Vagina (tissue), 2 donors: ENCODE data around the gene RTP5. TPM values are rescaled to one million over a fixed set of nuclear protein-coding genes. Genes with fewer than 3 reads are reported as not detected.
A peak's percentile ranks its signal among the peaks of the same experiment; 100 is the strongest.

Source experiments
- DNase-seq, 2 donors: peaks; one replicate each; pipeline ENCODE4 v3.0.0-alpha.2; 2017; ENCODE audit errors: extremely low spot score in 2 of 2
- H3K27ac ChIP-seq: fragments of 200-600 bp; sonication (generic); one replicate; pipeline ENCODE4 v1.5.1; 2019
- H3K27me3 ChIP-seq: fragments of 200-600 bp; sonication (generic); one replicate; pipeline ENCODE4 v1.5.1; 2019
- H3K36me3 ChIP-seq, 2 donors: fragments of 200-600 bp; sonication (generic); one replicate each; pipeline ENCODE4 v1.5.1; 2017 to 2019
- H3K4me1 ChIP-seq: fragments of 200-600 bp; sonication (generic); one replicate; pipeline ENCODE4 v1.5.1; 2019
- H3K4me3 ChIP-seq, 2 donors: fragments of 200-600 bp; sonication (generic); 1 replicate in 1 of 2; 2 replicates in 1 of 2; pipeline ENCODE4 v1.5.1; 2016 to 2019
- H3K9me3 ChIP-seq: fragments of 200-600 bp; sonication (generic); one replicate; pipeline ENCODE4 v1.5.1; 2019
- POLR2A ChIP-seq, 2 donors: fragments of 450-650 bp; IDR thresholded peaks; one replicate each; pipeline ENCODE4 v1.6.1; 2017; ENCODE audit warnings: antibody characterized with exemption in 2 of 2, mild to moderate bottlenecking in 2 of 2, moderate library complexity in 2 of 2
- POLR2AphosphoS5 ChIP-seq, 2 donors: sonication (generic); formaldehyde crosslinking; IDR thresholded peaks; one replicate each; pipeline ENCODE4 v1.9.0; 2017; ENCODE audit warnings: antibody characterized with exemption in 2 of 2, mild to moderate bottlenecking in 2 of 2, low read depth in 1 of 2; ENCODE audit not compliant: insufficient read depth in 1 of 2
- intact Hi-C: fragments of 100-400 bp; cut with DNase I; formaldehyde crosslinking; loops from one replicate; pipeline ENCODE4 v1.15.1; 2023
- total RNA-seq: library from RNA; depleted of rRNA; stranded (reverse); fragments of >200 nt; gene quantifications from one replicate; pipeline ENCODE4 v1.2.3, GENCODE V29; 2016
- TF ChIP-seq, protein P1 (sequence below), 3 experiments: fragments of 450-650 bp in 2 of 3; fragments of 200-600 bp in 1 of 3; sonication (generic) in 1 of 3; IDR thresholded peaks; one replicate each; pipeline ENCODE4 v1.5.1; 2017 to 2019; ENCODE audit warnings: antibody characterized with exemption in 3 of 3, mild to moderate bottlenecking in 2 of 3, moderate library complexity in 2 of 3

The RTP5 gene
- total RNA-seq, 1 donor from 2014 or later: not detected

GRCh38 chr2:241859436-241860183, 9.9 kb upstream of the RTP5 start:
- intact Hi-C loops: no loop called here
- no peaks in the 10 kb centered on the region for H3K9me3 ChIP-seq
- H3K36me3 ChIP-seq: no peaks in the 10 kb centered on the region
- DNase-seq: no peak
- no peaks in the 10 kb centered on the region for H3K27me3 ChIP-seq
- peak overlapping the region; percentile 90 for H3K27ac ChIP-seq
- peak overlapping the region; percentile 27 to 34 for H3K4me3 ChIP-seq
- TF ChIP-seq POLR2A (IDR thresholded peaks at IDR 0.05) (peak in 1 of 2 donors; percentile 4), POLR2AphosphoS5 (IDR thresholded peaks at IDR 0.05; ENCODE audit: insufficient read depth in 1 of 2, low read depth in 1 of 2) (peak; percentile 22 to 74)
- TF ChIP-seq, protein P1, sequence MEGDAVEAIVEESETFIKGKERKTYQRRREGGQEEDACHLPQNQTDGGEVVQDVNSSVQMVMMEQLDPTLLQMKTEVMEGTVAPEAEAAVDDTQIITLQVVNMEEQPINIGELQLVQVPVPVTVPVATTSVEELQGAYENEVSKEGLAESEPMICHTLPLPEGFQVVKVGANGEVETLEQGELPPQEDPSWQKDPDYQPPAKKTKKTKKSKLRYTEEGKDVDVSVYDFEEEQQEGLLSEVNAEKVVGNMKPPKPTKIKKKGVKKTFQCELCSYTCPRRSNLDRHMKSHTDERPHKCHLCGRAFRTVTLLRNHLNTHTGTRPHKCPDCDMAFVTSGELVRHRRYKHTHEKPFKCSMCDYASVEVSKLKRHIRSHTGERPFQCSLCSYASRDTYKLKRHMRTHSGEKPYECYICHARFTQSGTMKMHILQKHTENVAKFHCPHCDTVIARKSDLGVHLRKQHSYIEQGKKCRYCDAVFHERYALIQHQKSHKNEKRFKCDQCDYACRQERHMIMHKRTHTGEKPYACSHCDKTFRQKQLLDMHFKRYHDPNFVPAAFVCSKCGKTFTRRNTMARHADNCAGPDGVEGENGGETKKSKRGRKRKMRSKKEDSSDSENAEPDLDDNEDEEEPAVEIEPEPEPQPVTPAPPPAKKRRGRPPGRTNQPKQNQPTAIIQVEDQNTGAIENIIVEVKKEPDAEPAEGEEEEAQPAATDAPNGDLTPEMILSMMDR (IDR thresholded peaks at IDR 0.05): peak in 1 of 3 experiments; percentile 23
- H3K4me1 ChIP-seq: peaks cover 31% of the 10 kb centered on the region

DNA sequence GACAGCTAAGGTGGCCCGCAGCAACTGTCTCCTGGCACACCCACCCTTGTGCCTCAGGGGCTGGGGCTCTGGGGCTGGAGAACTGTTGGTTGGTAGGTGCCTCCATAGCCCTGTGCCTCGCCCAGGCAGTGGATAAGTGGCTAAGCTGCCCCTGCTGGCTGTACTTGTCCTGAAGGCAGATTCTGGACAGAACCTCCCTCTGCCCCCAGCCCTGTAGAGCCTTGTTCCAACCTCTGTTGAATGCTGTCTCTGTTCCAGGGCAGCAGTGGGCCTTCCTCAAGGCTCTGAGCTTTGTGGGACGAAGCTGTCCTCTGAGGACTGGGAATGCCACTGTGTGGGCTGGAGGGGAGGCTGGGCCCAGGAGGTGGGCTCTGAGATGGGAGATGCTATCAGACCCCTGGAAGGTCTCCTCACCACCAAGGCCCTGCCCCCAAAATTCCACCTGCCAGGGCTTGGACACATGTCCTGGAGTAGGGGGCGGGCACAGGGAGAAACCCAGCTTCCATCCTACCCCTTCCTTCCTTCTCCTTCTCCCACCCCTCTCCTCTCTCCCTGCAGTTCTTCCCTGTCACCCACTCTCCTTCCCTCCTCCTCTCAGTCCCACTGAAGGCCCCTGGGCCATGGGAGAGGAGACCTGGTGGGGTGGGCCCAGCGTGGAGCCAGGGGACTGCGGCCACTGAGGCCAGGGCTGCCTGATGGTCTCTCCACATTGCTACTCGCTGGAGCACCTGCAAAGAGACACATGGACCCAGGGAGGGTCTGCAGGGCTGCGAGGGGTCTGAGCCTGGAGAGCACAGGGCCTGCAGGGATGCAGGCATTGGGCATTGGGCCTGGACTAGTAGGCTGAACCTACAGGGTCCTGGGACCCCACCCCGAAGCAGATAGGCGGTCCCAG, 9.1 kb upstream of the RTP5 start:
- TF ChIP-seq, protein P1 (IDR thresholded peaks at IDR 0.05): no peak
- TF ChIP-seq POLR2A (IDR thresholded peaks at IDR 0.05) (no peak), POLR2AphosphoS5 (IDR thresholded peaks at IDR 0.05; ENCODE audit: insufficient read depth in 1 of 2, low read depth in 1 of 2) (no peak)
- Histone ChIP-seq H3K4me1 (peaks cover 31% of the 10 kb centered on the region), H3K27ac (peak overlapping the region; percentile 90), H3K4me3 (peak overlapping the region; percentile 27 to 34), H3K9me3 (no peaks in the 10 kb centered on the region), H3K27me3 (no peaks in the 10 kb centered on the region), H3K36me3 (no peaks in the 10 kb centered on the region)
- no peak for DNase-seq
- intact Hi-C loops: no loop called here

DNA sequence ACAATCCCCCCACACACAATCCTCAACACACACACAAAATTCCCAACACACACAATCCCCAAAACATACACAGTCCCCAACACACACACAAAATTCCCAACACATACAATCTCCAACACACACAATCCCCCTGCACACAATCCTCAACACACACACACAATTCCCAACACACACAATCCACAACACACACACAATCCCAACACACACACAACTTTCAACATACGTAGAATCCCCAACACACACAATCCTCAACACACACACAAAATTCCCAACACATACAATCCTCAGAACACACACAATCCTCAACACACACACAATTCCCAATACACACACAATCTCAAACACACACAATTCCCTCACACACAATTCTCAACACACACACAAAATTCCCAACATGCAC, 8.3 kb upstream of the RTP5 start:
- no peak overlapping the region for H3K27ac ChIP-seq

GRCh38 chr2:241862093-241862492, 7.4 kb upstream of the RTP5 start:
- TF ChIP-seq POLR2A (IDR thresholded peaks at IDR 0.05): no peak
- H3K27ac ChIP-seq: no peak overlapping the region
- H3K4me1 ChIP-seq: peaks cover 31% of the 10 kb centered on the region
- no peak for DNase-seq
- H3K27me3 ChIP-seq: no peaks in the 10 kb centered on the region
- no peak overlapping the region for H3K4me3 ChIP-seq
- H3K9me3 ChIP-seq: no peaks in the 10 kb centered on the region
- intact Hi-C loops: no loop called here
- no peaks in the 10 kb centered on the region for H3K36me3 ChIP-seq

More for the DNA sequence above, 8.3 kb upstream of the RTP5 start:
- Histone ChIP-seq H3K36me3 (no peaks in the 10 kb centered on the region), H3K4me1 (peaks cover 31% of the 10 kb centered on the region), H3K4me3 (no peak overlapping the region), H3K27me3 (no peaks in the 10 kb centered on the region), H3K9me3 (no peaks in the 10 kb centered on the region)
- TF ChIP-seq POLR2AphosphoS5 (IDR thresholded peaks at IDR 0.05; ENCODE audit: insufficient read depth in 1 of 2, low read depth in 1 of 2) (no peak), POLR2A (IDR thresholded peaks at IDR 0.05) (no peak)
- TF ChIP-seq, protein P1 (IDR thresholded peaks at IDR 0.05): no peak
- intact Hi-C loops: no loop called here
- no peak for DNase-seq

DNA sequence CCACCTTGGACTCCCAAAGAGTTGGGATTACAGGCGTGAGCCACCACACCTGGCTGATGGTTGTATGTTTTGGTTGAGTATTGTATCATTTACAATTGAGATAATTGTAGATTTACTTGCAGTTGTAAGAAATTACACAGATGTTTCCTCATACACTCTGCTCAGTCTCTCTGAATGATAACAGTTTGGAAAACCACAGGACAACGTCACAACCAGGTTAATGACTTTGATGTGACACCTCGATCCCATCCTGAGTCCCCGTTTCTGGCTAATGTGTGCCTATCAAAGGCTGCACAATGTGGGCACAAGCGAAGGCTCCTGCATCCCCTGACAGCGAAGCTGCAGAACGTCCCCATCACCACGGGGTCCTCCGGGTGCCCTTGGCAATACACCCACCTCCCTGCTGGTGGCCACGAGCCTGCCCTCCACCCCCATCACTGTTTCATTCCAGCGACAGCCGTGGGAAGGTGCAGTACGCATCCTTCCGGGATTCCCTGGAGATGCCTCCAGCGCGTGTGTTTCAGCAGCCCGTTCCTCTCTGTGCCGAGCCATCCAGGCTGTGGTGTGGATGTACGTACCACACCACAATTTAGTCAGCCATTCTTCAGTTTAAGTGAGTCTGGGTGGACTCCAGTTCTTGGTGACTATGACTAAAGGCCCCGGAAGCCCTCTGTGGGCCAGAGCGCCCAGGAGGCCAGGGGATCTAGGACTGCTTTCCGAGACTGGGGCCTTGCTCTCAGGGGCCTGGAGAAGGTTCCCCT, 6.6 kb upstream of the RTP5 start:
- Histone ChIP-seq H3K9me3 (no peaks in the 10 kb centered on the region), H3K36me3 (no peaks in the 10 kb centered on the region), H3K4me3 (peak overlapping the region in 1 of 2 donors; percentile 1), H3K27me3 (no peaks in the 10 kb centered on the region), H3K27ac (no peak overlapping the region), H3K4me1 (peaks cover 31% of the 10 kb centered on the region)
- no peak for DNase-seq
- no peak for TF ChIP-seq POLR2AphosphoS5 (IDR thresholded peaks at IDR 0.05; ENCODE audit: insufficient read depth in 1 of 2, low read depth in 1 of 2)
- no peak for TF ChIP-seq POLR2A (IDR thresholded peaks at IDR 0.05)
- TF ChIP-seq, protein P1 (IDR thresholded peaks at IDR 0.05): no peak
- intact Hi-C loops: no loop called here
